ENCODE results near the gene SPIN2B. TPM values are rescaled to one million over a fixed set of nuclear protein-coding genes. Genes with fewer than 3 reads are reported as not detected.
"Not testable (repeated sequence)": the region's sequence is repeated elsewhere in the genome, so short reads cannot be mapped to it uniquely, and the experiment has no call there.

SPIN2B gene
- polyA plus RNA-seq, 2 of the 4 experiments (the other 2 are of a cell fraction) = 9.1 to 11.2 TPM

GRCh38 chrX:57135287-57135686 lies 13.9 kb upstream of the SPIN2B start (continued):
- TF ChIP-seq USF2 (IDR thresholded peaks at IDR 0.05) (no peak), ATOH8 (CRISPR knock-in tag; IDR thresholded peaks at IDR 0.05; ENCODE audit: low read depth) (no peak), ZC3H11A (IDR thresholded peaks at IDR 0.05) (no peak)

- no peak for DNase-seq (ENCODE audit: low read depth in 1 of 2, low spot score in 1 of 2)
- Histone ChIP-seq H3K4me2 (no peak overlapping the region), H3K27ac (no peak overlapping the region), H3K4me1 (no peaks in the 10 kb centered on the region), H3K4me3 (no peak overlapping the region), H3K9me3 (no peaks in the 10 kb centered on the region)
- ChIA-PET POLR2A (no interaction called here), CTCF (no interaction called here)
- FAIRE-seq = no peak
- TF ChIP-seq MAX (IDR thresholded peaks at IDR 0.05) = no peak
- TF ChIP-seq TP53 (CRISPR knock-in tag; IDR thresholded peaks at IDR 0.05) = no peak
- no peak for TF ChIP-seq SMC3 (IDR thresholded peaks at IDR 0.05)
- WGBS (ENCODE audit: missing lambda C conversion rate) = 91% methylated on average over 1 of the region's 3 CpGs
- ATAC-seq = no peak
Measured at GRCh38 chrX:57134702-57135101, 13.4 kb upstream of the SPIN2B start.

- no peak overlapping the region for H3K27ac ChIP-seq
- ATAC-seq (no peak), FAIRE-seq (no peak), DNase-seq (ENCODE audit: low read depth in 1 of 2, low spot score in 1 of 2) (no peak)
- WGBS (ENCODE audit: missing lambda C conversion rate) = 74% methylated on average over 4 of the region's 4 CpGs
- H3K4me3 ChIP-seq = no peak overlapping the region
- TF ChIP-seq EHMT2 (IDR thresholded peaks at IDR 0.05; ENCODE audit: low read depth) (no peak), E2F6 (IDR thresholded peaks at IDR 0.05; ENCODE audit: borderline replicate concordance, low read depth) (no peak), RNF2 (IDR thresholded peaks at IDR 0.05; ENCODE audit: borderline replicate concordance, low read depth) (no peak), NPAS2 (CRISPR knock-in tag; IDR thresholded peaks at IDR 0.05; ENCODE audit: borderline replicate concordance) (no peak), RFX5 (IDR thresholded peaks at IDR 0.05) (no peak), POLR2AphosphoS2 (conservative IDR thresholded peaks at IDR 0.05; ENCODE audit: low read length) (no peak), CBX8 (IDR thresholded peaks at IDR 0.05) (no peak), ESRRA (IDR thresholded peaks at IDR 0.05; ENCODE audit: borderline replicate concordance, low read length) (no peak), CHD2 (IDR thresholded peaks at IDR 0.05; ENCODE audit: low read length, partially characterized antibody) (no peak), NFE2L2 (conservative IDR thresholded peaks at IDR 0.05; ENCODE audit: low read length) (no peak), HMGXB4 (CRISPR knock-in tag; IDR thresholded peaks at IDR 0.05; ENCODE audit: borderline replicate concordance) (no peak), RAD21 (conservative IDR thresholded peaks at IDR 0.05 in 1 of 2, IDR thresholded peaks at IDR 0.05 in 1 of 2) (no peak), MAFK (IDR thresholded peaks at IDR 0.05; ENCODE audit: partially characterized antibody) (no peak), POLR2A (IDR thresholded peaks at IDR 0.05; ENCODE audit: low read length) (no peak), SREBF2 (IDR thresholded peaks at IDR 0.05) (no peak), ZNF302 (CRISPR knock-in tag; IDR thresholded peaks at IDR 0.05) (no peak), JUNB (IDR thresholded peaks at IDR 0.05) (no peak), EHF (CRISPR knock-in tag; IDR thresholded peaks at IDR 0.05) (no peak), PBX3 (IDR thresholded peaks at IDR 0.05) (no peak)
- H3K4me2 ChIP-seq = no peak overlapping the region
- CTCF ChIA-PET = no interaction called here
- no peaks in the 10 kb centered on the region for H3K9me3 ChIP-seq
- H3K4me1 ChIP-seq = no peaks in the 10 kb centered on the region
- POLR2A ChIA-PET = no interaction called here
Measured at GRCh38 chrX:57133706-57134105, 12.4 kb upstream of the SPIN2B start.

GRCh38 chrX:57133284-57133683 lies 11.9 kb upstream of the SPIN2B start:
- 33% methylated on average over 4 of the region's 4 CpGs for WGBS (ENCODE audit: missing lambda C conversion rate)
- POLR2A ChIA-PET = not testable (repeated sequence)

More at GRCh38 chrX:57133284-57133683, 11.9 kb upstream of the SPIN2B start:
- H3K27ac ChIP-seq; CTCF ChIA-PET; DNase-seq (ENCODE audit: low read depth in 1 of 2, low spot score in 1 of 2); ATAC-seq; H3K4me2 ChIP-seq; FAIRE-seq; H3K4me1 ChIP-seq; H3K4me3 ChIP-seq; H3K9me3 ChIP-seq: not testable (repeated sequence)

Data from A549 (cell line).